ENCODE data around the gene PRKAG1.

- TF ChIP-seq BCL3 (IDR thresholded peaks at IDR 0.05) = no peak
- TF ChIP-seq CTCF (IDR thresholded peaks at IDR 0.05) = peak; percentile 68
- no peak for TF ChIP-seq FOSL2 (IDR thresholded peaks at IDR 0.05)
- no peak for TF ChIP-seq FOSL2 (CRISPR knock-in tag; IDR thresholded peaks at IDR 0.05)
- TF ChIP-seq KDM5A (IDR thresholded peaks at IDR 0.05) = no peak
- TF ChIP-seq CHD4 (IDR thresholded peaks at IDR 0.05; ENCODE audit: borderline replicate concordance) = no peak
- TF ChIP-seq POLR2A (IDR thresholded peaks at IDR 0.05; ENCODE audit: low read length) = no peak
- TF ChIP-seq GATA3 (IDR thresholded peaks at IDR 0.05; ENCODE audit: borderline replicate concordance) = no peak
- TF ChIP-seq MYC (IDR thresholded peaks at IDR 0.05; ENCODE audit: borderline replicate concordance, low read length) = no peak; the same call in 1 of the 2 replicates
- no peak for TF ChIP-seq TP53 (CRISPR knock-in tag; IDR thresholded peaks at IDR 0.05)
- TF ChIP-seq RNF2 (IDR thresholded peaks at IDR 0.05; ENCODE audit: borderline replicate concordance, low read depth) = no peak
Measured at GRCh38 chr12:48996794-48997718, 21.5 kb downstream of the PRKAG1 start.

All from A549 (cell line).